ENCODE measurements around the gene ANKRD33B. TPM values are rescaled to one million over a fixed set of nuclear protein-coding genes. Genes with fewer than 3 reads are reported as not detected.

The ANKRD33B gene
- total RNA-seq, 1 donor from 2014 or later, result 170 TPM

- Mint-ChIP-seq H3K36me3 (ENCODE audit: low read depth) (peaks cover 70% of the 10 kb centered on the region), H3K4me3 (no peak overlapping the region), H3K9me3 (peaks cover 4% of the 10 kb centered on the region), H3K4me1 (peaks cover 10% of the 10 kb centered on the region), H3K27me3 (no peaks in the 10 kb centered on the region), H3K27ac (no peak overlapping the region)
- intact Hi-C loops (cut with micrococcal nuclease), result no loop called here
- ATAC-seq (ENCODE audit: low read depth) (no peak), DNase-seq (peak; percentile 2)
- TF ChIP-seq CTCF (IDR thresholded peaks at IDR 0.05), result no peak
- CTCF ChIA-PET, result no interaction called here
- POLR2A ChIA-PET, result no interaction called here
These were observed 90.0 kb downstream of the ANKRD33B start for GRCh38 chr5:10653751-10654400.

GRCh38 chr5:10654566-10654965 lies 90.7 kb downstream of the ANKRD33B start:
- DNase-seq, result no peak
- Mint-ChIP-seq H3K9me3 (peaks cover 4% of the 10 kb centered on the region), H3K27me3 (no peaks in the 10 kb centered on the region), H3K36me3 (ENCODE audit: low read depth) (peaks cover 70% of the 10 kb centered on the region), H3K27ac (no peak overlapping the region), H3K4me3 (no peak overlapping the region), H3K4me1 (peaks cover 10% of the 10 kb centered on the region)
- ChIA-PET POLR2A (no interaction called here), CTCF (no interaction called here)
- intact Hi-C loops (cut with micrococcal nuclease), result no loop called here
- no peak for TF ChIP-seq CTCF (IDR thresholded peaks at IDR 0.05)
- ATAC-seq (ENCODE audit: low read depth), result no peak

GRCh38 chr5:10655161-10655971 lies 91.5 kb downstream of the ANKRD33B start:
- H3K9me3 Mint-ChIP-seq, result peaks cover 4% of the 10 kb centered on the region
- peak; percentile 68 for ATAC-seq (ENCODE audit: low read depth)
- POLR2A ChIA-PET, result no interaction called here

GRCh38 chr5:10655972-10656830 lies 92.3 kb downstream of the ANKRD33B start:
- ATAC-seq (ENCODE audit: low read depth), result no peak
- Mint-ChIP-seq H3K9me3 (peaks cover 4% of the 10 kb centered on the region), H3K4me3 (no peak overlapping the region), H3K27ac (no peak overlapping the region), H3K36me3 (ENCODE audit: low read depth) (peaks cover 59% of the 10 kb centered on the region), H3K27me3 (no peaks in the 10 kb centered on the region), H3K4me1 (peaks cover 10% of the 10 kb centered on the region)
- no peak for DNase-seq
- no peak for TF ChIP-seq CTCF (IDR thresholded peaks at IDR 0.05)
- intact Hi-C loops (cut with micrococcal nuclease), result no loop called here
- ChIA-PET POLR2A (interaction anchor here (1.1 kb wide), 1 partner anchor 24 kb away, joined by 3 read pairs; no protein-coding TSS in a partner anchor), CTCF (interaction anchor here (0.9 kb wide), 1 partner anchor 24 kb away, joined by 3 read pairs; no protein-coding TSS in a partner anchor)

More at GRCh38 chr5:10655161-10655971, 91.5 kb downstream of the ANKRD33B start:
- CTCF ChIA-PET, result interaction anchor here (0.9 kb wide), 1 partner anchor 23 kb away, joined by 3 read pairs; no protein-coding TSS in a partner anchor
- intact Hi-C loops (cut with micrococcal nuclease), result no loop called here
- H3K4me3 Mint-ChIP-seq, result no peak overlapping the region
- peak overlapping the region; percentile 31 for H3K27ac Mint-ChIP-seq
- no peaks in the 10 kb centered on the region for H3K27me3 Mint-ChIP-seq
- DNase-seq, result no peak
- no peak for TF ChIP-seq CTCF (IDR thresholded peaks at IDR 0.05)
- H3K36me3 Mint-ChIP-seq (ENCODE audit: low read depth), result peaks cover 66% of the 10 kb centered on the region
- H3K4me1 Mint-ChIP-seq, result peaks cover 10% of the 10 kb centered on the region

Measured in activated B cell treated with CpG ODN at 0.5 μM for 24 hours (primary cell).